IMR-90 (cell line): ENCODE results near the gene SCLY. TPM values are rescaled to one million over a fixed set of nuclear protein-coding genes. Genes with fewer than 3 reads are reported as not detected.

Source experiments
- ATAC-seq: fragments of 200-7000 bp; cut with Tn5 transposase; 2 replicates; pipeline ENCODE4 v1.9.1; 2020; ENCODE audit warnings: low read depth, mild to moderate bottlenecking, moderate library complexity
- BruUV-seq: library from RNA; stranded (reverse); fragments of 400-500 nt; replicated peaks from 2 replicates; lab custom pipeline; 2021; lab: Mats Ljungman, UMichigan
- CTCF ChIA-PET: fragments of 300-600 bp; formaldehyde crosslinking; extraction: SDS; loops from one replicate; lab custom pipeline; 2021; ENCODE audit warnings: antibody characterized with exemption; lab: Yijun Ruan, JAX
- POLR2A ChIA-PET: fragments of 300-600 bp; sonication (Branson Sonifier 250); formaldehyde crosslinking; loops from one replicate; lab custom pipeline; 2022; ENCODE audit warnings: antibody characterized with exemption; ENCODE audit not compliant: unreplicated experiment; lab: Charles Lee
- DNase-seq: peaks from one replicate; pipeline ENCODE4 v3.0.0; 2013
- H2AFZ ChIP-seq: replicated peaks from 2 replicates; pipeline ENCODE3; 2013; ENCODE audit warnings: low read length, mild to moderate bottlenecking; ENCODE audit not compliant: poor library complexity
- H2AK5ac ChIP-seq: 2 replicates; pipeline ENCODE4 v1.6.1; 2013; ENCODE audit warnings: low read depth, low read length, inconsistent platforms
- H2AK9ac ChIP-seq: replicated peaks from 2 replicates; pipeline ENCODE3; 2013; ENCODE audit warnings: mild to moderate bottlenecking, low read depth, low read length, moderate library complexity; ENCODE audit not compliant: poor library complexity
- H2BK120ac ChIP-seq: 2 replicates; pipeline ENCODE4 v1.6.1; 2013; ENCODE audit warnings: low read depth, low read length, inconsistent platforms
- H2BK15ac ChIP-seq: 3 replicates; pipeline ENCODE4 v1.6.1; 2013; ENCODE audit warnings: low read depth, low read length, inconsistent platforms
- H2BK20ac ChIP-seq: 2 replicates; pipeline ENCODE4 v1.6.1; 2013; ENCODE audit warnings: low read depth, mild to moderate bottlenecking, inconsistent platforms, low read length, moderate library complexity
- H2BK5ac ChIP-seq: 2 replicates; pipeline ENCODE4 v1.6.1; 2013; ENCODE audit warnings: mild to moderate bottlenecking, low read depth, low read length, inconsistent platforms; ENCODE audit not compliant: poor library complexity, severe bottlenecking
- H3K14ac ChIP-seq: replicated peaks from 2 replicates; pipeline ENCODE4 v1.6.1; 2013; ENCODE audit warnings: low read depth, low read length, inconsistent platforms
- H3K18ac ChIP-seq: 2 replicates; pipeline ENCODE4 v1.6.1; 2013; ENCODE audit warnings: low read depth, low read length, control low read depth
- H3K23ac ChIP-seq: 2 replicates; pipeline ENCODE4 v1.6.1; 2013; ENCODE audit warnings: low read depth, low read length, inconsistent platforms
- H3K27ac ChIP-seq: 2 replicates; pipeline ENCODE4 v1.5.1; 2013; ENCODE audit warnings: mild to moderate bottlenecking, control low read depth, low read length; ENCODE audit not compliant: insufficient read depth
- H3K27me3 ChIP-seq: 2 replicates; pipeline ENCODE4 v1.6.1; 2013; ENCODE audit warnings: low read length; ENCODE audit not compliant: control insufficient read depth, insufficient read depth
- H3K36me3 ChIP-seq: 2 replicates; pipeline ENCODE4 v1.6.1; 2013; ENCODE audit warnings: low read length, mixed read lengths; ENCODE audit not compliant: control insufficient read depth, insufficient read depth
- H3K4ac ChIP-seq: 2 replicates; pipeline ENCODE4 v1.6.1; 2013; ENCODE audit warnings: low read depth, low read length, inconsistent platforms
- H3K4me1 ChIP-seq: 2 replicates; pipeline ENCODE4 v1.6.1; 2013; ENCODE audit warnings: low read length, mixed read lengths; ENCODE audit not compliant: control insufficient read depth, insufficient read depth
- H3K4me2 ChIP-seq: 2 replicates; pipeline ENCODE4 v1.6.1; 2013; ENCODE audit warnings: low read depth, mild to moderate bottlenecking, control low read depth, low read length, moderate library complexity
- H3K4me3 ChIP-seq: 2 replicates; pipeline ENCODE4 v1.5.1; 2013; ENCODE audit warnings: low read depth, mild to moderate bottlenecking, control low read depth, low read length, moderate library complexity; ENCODE audit not compliant: insufficient read depth
- H3K56ac ChIP-seq: 2 replicates; pipeline ENCODE4 v1.6.1; 2013; ENCODE audit warnings: low read length, inconsistent platforms; ENCODE audit not compliant: insufficient read depth; ENCODE audit errors: extremely low read depth
- H3K79me1 ChIP-seq, 2 experiments: 2 replicates each; pipeline ENCODE4 v1.6.1; 2013; ENCODE audit warnings: low read length in 2 of 2, inconsistent platforms in 1 of 2, low read depth in 1 of 2
- H3K9ac ChIP-seq: 2 replicates; pipeline ENCODE4 v1.6.1; 2013; ENCODE audit warnings: low read depth, low read length, control low read depth
- H3K9me1 ChIP-seq: 2 replicates; pipeline ENCODE4 v1.6.1; 2013; ENCODE audit warnings: low read length, inconsistent platforms; ENCODE audit not compliant: insufficient read depth
- H3K9me3 ChIP-seq: 2 replicates; pipeline ENCODE4 v1.6.1; 2013; ENCODE audit warnings: low read length; ENCODE audit not compliant: control insufficient read depth, insufficient read depth
- H4K20me1 ChIP-seq: 2 replicates; pipeline ENCODE4 v1.6.1; 2013; ENCODE audit warnings: low read length, inconsistent platforms; ENCODE audit not compliant: insufficient read depth
- H4K5ac ChIP-seq: 2 replicates; pipeline ENCODE4 v1.6.1; 2013; ENCODE audit warnings: mild to moderate bottlenecking, low read depth, low read length, control low read depth
- H4K8ac ChIP-seq, 2 experiments: 2 replicates each; pipeline ENCODE4 v1.6.1; 2013; ENCODE audit warnings: low read depth in 2 of 2, low read length in 2 of 2, control low read depth in 1 of 2, inconsistent platforms in 1 of 2
- H4K91ac ChIP-seq: 2 replicates; pipeline ENCODE4 v1.6.1; 2013; ENCODE audit warnings: low read depth, low read length, inconsistent platforms; ENCODE audit not compliant: insufficient read depth
- BHLHE40 ChIP-seq: fragments of 150-350 bp; IDR thresholded peaks from 2 replicates; pipeline ENCODE4 v1.6.1; 2016; ENCODE audit warnings: mild to moderate bottlenecking, low read depth, low read length
- ELK1 ChIP-seq: fragments of 150-350 bp; IDR thresholded peaks from 2 replicates; pipeline ENCODE4 v1.6.1; 2016; ENCODE audit warnings: low read depth, mild to moderate bottlenecking, low read length, moderate library complexity, borderline replicate concordance
- FOS ChIP-seq: fragments of 150-350 bp; IDR thresholded peaks from 2 replicates; pipeline ENCODE4 v1.6.1; 2016; ENCODE audit warnings: low read depth, low read length
- MAZ ChIP-seq: IDR thresholded peaks from 2 replicates; pipeline ENCODE4 v1.6.1; 2012; ENCODE audit warnings: low read depth, mild to moderate bottlenecking, low read length, improper control_type of control experiment, moderate library complexity, borderline replicate concordance
- SMC3 ChIP-seq: fragments of 150-350 bp; IDR thresholded peaks from 2 replicates; pipeline ENCODE4 v1.6.1; 2016; ENCODE audit warnings: low read depth, mild to moderate bottlenecking, antibody characterized with exemption, low read length, moderate library complexity
- USF2 ChIP-seq: fragments of 150-350 bp; IDR thresholded peaks from 2 replicates; pipeline ENCODE4 v1.6.1; 2017; ENCODE audit warnings: mild to moderate bottlenecking, antibody characterized with exemption, low read length, low read depth
- WGBS, 2 experiments: methylation state at CpG; one replicate each; pipeline versions ENCODE4 v1.1.5 to v1.1.7; 2013; ENCODE audit warnings: missing lambda C conversion rate in 2 of 2; ENCODE audit not compliant: insufficient read length in 1 of 2; ENCODE audit errors: extremely low coverage in 2 of 2; 5-methylcytosine and 5-hydroxymethylcytosine counted together
- dilution Hi-C: fragments of 300-500 bp; cut with HindIII; formaldehyde crosslinking; loops from one replicate; pipeline ENCODE4 v1.14.3; 2018; ENCODE audit warnings: low sequenced_read_pairs; ENCODE audit not compliant: unreplicated experiment
- in situ Hi-C: fragments of 300-500 bp; cut with MboI; formaldehyde crosslinking; loops from 3 replicates; pipeline ENCODE4 v1.14.3; 2019; ENCODE audit warnings: low sequenced_read_pairs, inconsistent platforms, mixed read lengths
- intact Hi-C: fragments of 100-400 bp; cut with micrococcal nuclease; formaldehyde crosslinking; loops from 2 replicates; pipeline ENCODE4 v1.10.0; 2022
- polyA plus RNA-seq, 3 experiments: library from polyadenylated mRNA; depleted of rRNA; stranded (reverse); fragments of >200 nt; gene quantifications; 2 replicates each; pipeline ENCODE4 v1.2.3, GENCODE V29; 2012; ENCODE audit warnings: low replicate concordance in 1 of 3
- total RNA-seq: library from RNA; depleted of rRNA; stranded (reverse); fragments of >200 nt; gene quantifications from 2 replicates; pipeline ENCODE4 v1.2.3, GENCODE V29; 2012

Gene SCLY
- total and polyA plus RNA-seq, 2 of the 4 experiments (the other 2 are of a cell fraction) = 8.6 to 10.5 TPM

GRCh38 chr2:238143239-238143951 lies 82.6 kb downstream of the SCLY start:
- Histone ChIP-seq H3K36me3 (no peaks in the 10 kb centered on the region), H2BK15ac (peak overlapping the region; percentile 70; the same call in 1 of the 3 replicates), H3K4me2 (0 out of 2 replicates have a peak overlapping the region, but pooled peaks have one; percentile 20), H3K9ac (no peak overlapping the region), H3K56ac (no peak overlapping the region), H2BK20ac (peak overlapping the region; percentile 75), H4K20me1 (no peaks in the 10 kb centered on the region), H2AFZ (peak overlapping the region; percentile 70), H4K5ac (peak overlapping the region; percentile 37; the same call in 1 of the 2 replicates), H3K4me1 (peaks cover 17% of the 10 kb centered on the region), H2BK5ac (peak overlapping the region; percentile 77), H3K9me3 (no peaks in the 10 kb centered on the region), H3K4me3 (no peak overlapping the region), H4K8ac (peak overlapping the region; percentile 45 to 83; a peak in 2 of 4 replicates), H3K27ac (peak overlapping the region; percentile 60), H3K27me3 (no peaks in the 10 kb centered on the region), H3K9me1 (0 out of 2 replicates have a peak, but pooled peaks cover 10% of the 10 kb centered on the region), H2AK9ac (peak overlapping the region; percentile 89), H3K18ac (peak overlapping the region; percentile 48; the same call in 1 of the 2 replicates), H2BK120ac (peak overlapping the region; percentile 95), H2AK5ac (peak overlapping the region; percentile 88), H3K4ac (peak overlapping the region; percentile 98), H3K23ac (peak overlapping the region; percentile 87; the same call in 1 of the 2 replicates), H3K14ac (0 out of 2 replicates have a peak overlapping the region, but pooled peaks have one; percentile 58), H3K79me1 (no peaks in the 10 kb centered on the region), H4K91ac (peak overlapping the region; percentile 89)
- 62% methylated on average over 10 of the region's 20 CpGs; no CpG with 5 or more reads in 1 of the 2 experiments for WGBS, 2 experiments
- ATAC-seq = peak; percentile 80
- DNase-seq = peak; percentile 47
- dilution Hi-C loops (no loop called here), in situ Hi-C loops (no loop called here), intact Hi-C loops (no loop called here)
- ChIA-PET POLR2A (no interaction called here), CTCF (no interaction called here)
- no TSS peak for BruUV-seq
- TF ChIP-seq MAZ = peak; percentile 56; the same call in 1 of the 2 replicates
- peak; percentile 70 for TF ChIP-seq FOS
- peak; percentile 37; the same call in 1 of the 2 replicates for TF ChIP-seq BHLHE40
- TF ChIP-seq SMC3 = no peak
- TF ChIP-seq ELK1 = no peak
- TF ChIP-seq USF2 = no peak
